NCI-H510A treated with DMSO at 0.1 percent for 48 hours (cell line): ENCODE measurements around the gene PKNOX1.
"Not testable (repeated sequence)": the region's sequence is repeated elsewhere in the genome, so short reads cannot be mapped to it uniquely, and the experiment has no call there.

Source experiments
- DNase-seq: peaks from one replicate; lab custom pipeline; 2025; lab: John Stamatoyannopoulos, UW

PKNOX1 gene

DNA sequence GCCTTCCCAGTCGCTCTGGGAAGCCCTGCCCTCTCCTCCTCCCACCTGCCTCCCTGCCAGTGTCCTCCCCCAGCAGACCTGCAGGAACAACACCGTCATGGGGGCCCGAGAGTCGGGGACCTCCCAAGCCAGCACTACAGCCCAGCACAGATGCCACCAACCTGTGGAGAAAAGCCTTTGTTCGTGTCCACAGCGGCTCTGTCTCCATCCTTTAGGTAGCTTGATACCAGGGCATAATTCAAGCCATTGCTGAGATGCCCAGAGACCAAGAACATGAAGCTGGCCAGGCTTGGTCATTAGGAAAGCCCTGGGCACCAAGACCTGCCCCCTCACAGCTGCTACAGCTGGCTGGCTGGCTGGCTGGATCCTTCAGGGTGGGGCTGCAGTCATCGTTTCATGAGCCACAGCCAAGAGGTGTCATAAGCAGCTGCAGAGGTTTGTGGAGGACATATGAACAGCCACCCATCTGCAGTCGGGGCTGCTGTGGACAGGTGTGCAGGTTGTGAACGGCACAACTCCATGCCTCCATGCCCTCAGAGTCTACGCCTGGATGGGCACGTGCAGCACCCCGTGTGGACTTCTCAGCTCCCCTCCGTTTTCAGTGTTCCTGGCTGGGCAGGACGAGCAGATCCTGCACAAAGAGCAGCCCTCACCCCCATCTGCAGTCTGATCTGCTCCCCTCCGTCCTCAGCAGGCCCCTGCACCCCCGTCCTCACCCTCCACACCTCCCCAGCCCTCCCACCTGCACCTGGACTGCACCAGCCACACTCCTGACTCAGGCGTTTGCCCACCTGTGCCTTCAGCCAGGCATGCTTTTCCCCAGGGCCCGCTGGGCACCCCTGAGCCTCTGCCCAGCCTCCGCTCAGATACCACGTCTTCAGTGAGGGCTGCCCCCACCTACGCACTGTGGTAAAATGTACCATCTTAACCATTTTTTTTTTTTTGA is 71.8 kb downstream of the PKNOX1 start:
- DNase-seq, result not testable (repeated sequence)

DNA sequence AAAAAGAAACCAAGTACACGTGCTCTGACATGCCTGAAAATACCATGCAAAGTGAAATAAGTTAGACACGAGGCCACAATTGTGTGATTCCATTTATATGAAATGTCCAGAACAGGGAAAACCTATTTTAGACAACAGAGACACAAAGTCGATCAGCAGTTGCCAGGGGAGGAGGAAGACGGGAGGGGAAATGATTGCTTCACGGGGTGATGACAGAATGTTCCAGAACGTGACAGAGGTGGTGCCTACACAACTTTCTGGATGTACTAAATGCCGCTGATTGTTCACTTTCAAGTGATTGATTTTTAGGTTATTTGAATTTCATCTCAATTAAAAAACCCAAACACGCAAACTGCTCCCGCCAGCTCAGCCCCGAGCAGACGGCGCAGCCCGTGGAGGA is 78.8 kb downstream of the PKNOX1 start:
- DNase-seq, result not testable (repeated sequence)

DNA sequence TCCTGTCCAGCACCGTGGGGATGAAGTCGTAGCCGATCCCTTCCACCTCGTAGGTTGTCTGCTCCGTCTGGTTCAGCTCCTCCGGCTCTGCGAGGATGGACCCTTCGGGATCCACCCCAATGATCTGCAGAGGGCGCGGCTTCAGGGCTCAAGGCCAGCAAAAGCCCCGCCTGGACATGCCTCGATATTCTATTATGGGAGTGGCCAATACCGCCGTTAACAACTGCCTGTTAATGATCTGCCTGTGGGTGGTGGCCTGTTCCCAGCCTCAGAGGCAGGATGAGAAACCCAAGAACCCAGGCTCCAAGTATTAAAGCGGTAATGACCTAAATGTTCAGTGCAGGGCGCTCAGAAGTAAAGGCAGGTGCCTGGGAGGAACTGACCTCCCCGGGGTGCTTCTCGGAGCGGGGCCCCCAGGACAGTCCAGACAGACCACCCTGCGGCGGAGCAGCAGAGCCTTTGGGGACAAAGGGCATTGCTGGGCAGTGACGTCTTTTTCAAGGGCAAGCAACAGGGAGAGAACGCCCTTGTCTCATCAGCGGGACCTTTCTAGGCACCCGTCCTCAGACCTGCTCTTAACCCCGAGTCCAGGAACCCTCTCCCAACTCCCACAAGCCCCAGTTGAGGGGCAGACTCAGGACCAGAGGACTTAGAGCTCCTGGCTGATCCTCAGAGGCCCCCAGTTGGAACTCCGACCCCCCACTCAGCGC is 88.7 kb downstream of the PKNOX1 start:
- not testable (repeated sequence) for DNase-seq

DNA sequence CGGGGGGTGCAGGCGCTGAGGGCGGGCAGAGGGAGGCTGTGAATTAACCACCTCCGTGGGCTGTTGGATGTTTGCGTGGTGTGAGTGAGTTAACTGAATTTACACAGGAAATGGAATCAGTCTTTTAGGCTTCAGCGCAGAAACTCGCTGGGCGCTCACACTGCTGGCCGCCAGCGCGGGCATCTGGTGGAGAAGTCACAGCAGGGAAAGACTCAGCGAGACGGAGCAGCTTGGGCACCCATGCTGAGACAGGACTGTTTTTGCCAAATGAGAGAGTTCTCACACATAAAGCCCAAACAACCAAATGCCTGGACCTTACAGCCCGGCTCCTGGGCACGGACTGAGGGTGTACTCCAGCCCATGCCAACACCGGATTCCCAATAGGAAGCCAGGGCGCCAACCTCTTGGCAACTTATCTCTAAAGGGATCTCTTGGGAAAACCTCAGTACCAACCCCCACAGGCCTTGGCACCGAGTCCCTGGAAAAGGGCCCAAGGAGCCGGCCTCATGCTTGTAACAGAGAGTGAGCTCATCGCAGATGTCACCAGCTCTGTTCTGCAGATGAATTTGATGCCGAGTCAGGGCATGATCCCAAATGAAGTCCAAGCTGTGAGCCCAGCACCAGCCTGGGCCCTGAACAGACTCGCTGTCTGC is 90.0 kb downstream of the PKNOX1 start:
- DNase-seq, result not testable (repeated sequence)

DNA sequence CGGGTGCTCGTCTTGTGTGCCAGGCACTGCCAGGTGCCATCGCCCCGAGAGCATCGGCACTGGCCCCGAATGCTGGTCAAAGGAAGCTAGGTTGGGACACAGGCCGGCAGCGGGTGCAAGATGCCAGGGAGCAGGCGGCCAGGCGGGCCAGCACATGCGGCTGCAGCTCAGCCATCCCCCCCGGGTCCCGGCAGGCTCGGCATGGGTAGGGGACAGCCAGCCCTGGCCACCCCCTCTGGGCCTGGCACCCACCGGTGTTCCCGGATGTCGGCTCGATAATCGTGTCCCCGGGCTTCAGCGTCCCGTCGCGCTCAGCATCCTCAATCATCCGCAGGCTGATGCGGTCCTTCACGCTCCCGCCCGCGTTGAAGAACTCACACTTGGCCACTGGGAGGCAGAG is 91.6 kb downstream of the PKNOX1 start:
- not testable (repeated sequence) for DNase-seq

DNA sequence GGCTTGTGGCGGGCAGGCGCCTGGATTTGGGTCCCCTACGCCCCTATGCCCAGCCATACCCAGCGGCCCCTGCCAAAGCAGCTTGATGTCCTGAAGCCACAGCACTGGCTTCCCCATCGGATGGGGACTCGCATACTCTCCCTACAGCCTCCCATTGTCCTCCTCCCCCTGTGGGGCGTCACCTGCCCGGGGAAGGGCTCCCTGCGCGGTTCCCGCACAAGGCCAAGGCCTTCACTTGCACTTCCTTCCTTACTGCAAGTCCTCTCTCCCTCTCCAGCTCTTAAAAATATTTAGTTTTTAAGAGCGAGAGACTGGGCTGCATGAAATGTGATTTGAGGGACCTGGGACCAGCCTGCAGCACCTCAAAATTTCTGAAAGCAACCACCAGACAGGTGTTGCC is 92.3 kb downstream of the PKNOX1 start:
- not testable (repeated sequence) for DNase-seq

DNA sequence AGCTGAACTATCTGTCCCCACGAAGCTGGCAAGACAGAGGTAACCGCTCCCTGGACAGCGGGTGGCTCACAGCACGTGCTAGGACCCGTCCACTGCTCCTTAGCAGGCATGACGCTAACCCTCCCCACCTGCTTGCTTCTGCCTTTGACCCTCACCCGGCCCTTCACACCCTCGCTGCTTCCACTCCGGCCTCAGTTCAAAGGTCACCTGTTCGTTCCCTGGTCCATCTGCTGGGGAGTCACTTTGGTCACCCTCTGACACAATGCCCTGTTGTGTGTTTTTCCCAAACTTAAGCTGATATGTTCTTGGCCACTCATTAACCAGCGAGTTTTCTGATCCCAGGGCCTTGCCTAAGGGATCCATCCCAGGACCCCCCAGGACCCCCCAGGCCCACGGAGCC is 93.7 kb downstream of the PKNOX1 start:
- not testable (repeated sequence) for DNase-seq

DNA sequence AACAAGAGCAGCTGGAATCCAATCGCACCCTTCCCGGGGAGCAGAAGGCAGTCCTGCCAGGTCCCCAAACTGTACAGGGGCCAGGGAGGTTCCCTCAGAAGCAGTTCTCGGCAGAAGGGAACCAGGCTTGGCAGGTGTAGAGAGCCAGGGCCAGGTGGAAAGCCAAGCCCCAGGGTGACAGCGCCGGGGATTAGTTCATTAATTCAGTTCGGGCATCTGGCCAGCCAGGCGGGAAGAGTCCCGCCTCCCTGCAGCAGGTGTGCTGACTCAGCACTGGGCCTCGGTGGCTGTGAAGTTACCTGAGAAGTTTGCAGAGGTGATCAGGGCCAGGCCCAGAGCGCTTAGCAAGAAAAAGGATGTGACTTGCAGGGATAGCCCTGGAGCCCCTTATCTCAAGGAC is 95.3 kb downstream of the PKNOX1 start:
- DNase-seq, result not testable (repeated sequence)

DNA sequence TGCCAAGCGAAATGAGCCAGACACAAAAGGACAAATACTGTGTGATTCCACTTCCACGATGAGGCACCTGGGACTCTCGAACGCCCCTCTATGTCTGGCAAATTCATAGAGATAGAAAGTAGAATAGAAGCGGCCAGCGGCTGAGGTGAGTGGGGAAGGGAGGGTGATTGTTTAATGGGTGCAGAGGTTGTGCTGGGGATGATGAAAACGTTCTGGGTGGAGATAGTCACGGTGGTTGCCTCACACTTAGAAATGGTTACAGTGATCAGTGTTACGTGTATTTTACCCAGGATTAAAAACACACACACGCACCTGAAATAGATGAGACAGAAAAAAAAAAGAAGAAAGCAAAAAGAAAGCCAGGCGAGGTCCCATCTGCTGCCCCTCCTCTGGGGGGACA is 98.4 kb downstream of the PKNOX1 start:
- not testable (repeated sequence) for DNase-seq

DNA sequence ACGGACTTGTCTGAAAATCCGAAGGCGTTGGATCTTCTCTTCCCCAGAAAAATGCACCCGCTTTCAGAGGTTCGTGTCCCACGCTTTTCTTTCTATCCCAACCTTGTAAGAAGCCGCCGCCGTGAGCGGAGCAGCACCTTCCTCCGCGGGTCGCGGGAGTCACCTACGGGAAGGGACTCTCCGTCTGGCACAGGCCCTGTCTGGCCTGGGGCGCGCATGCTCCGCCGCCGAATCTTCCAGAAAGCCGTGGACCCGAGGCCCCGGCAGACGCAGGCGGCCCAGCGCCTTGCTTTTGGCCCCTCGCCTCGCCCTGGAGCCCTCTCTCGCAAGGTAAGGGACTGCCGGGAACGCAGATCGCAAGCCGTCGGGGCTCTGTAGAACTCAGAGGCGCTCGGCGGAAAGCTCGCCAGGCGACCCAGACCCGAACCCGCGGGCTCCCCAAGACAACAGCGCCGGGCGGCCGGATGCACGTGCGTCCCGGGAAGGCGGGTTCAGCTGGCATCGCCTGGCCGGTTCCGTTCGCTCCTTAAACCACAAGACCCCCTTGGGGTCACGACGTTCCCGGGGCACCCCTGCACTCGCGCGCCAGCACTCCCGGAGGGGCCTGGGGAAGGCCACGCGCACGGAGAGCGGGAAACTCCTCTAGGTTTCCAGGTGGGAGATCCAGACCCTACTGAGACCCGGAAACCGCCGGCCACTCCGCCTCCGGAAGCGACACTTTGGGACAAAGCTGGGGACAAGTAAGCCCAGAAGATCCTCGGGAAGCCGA is 100.2 kb downstream of the PKNOX1 start:
- DNase-seq, result not testable (repeated sequence)

DNA sequence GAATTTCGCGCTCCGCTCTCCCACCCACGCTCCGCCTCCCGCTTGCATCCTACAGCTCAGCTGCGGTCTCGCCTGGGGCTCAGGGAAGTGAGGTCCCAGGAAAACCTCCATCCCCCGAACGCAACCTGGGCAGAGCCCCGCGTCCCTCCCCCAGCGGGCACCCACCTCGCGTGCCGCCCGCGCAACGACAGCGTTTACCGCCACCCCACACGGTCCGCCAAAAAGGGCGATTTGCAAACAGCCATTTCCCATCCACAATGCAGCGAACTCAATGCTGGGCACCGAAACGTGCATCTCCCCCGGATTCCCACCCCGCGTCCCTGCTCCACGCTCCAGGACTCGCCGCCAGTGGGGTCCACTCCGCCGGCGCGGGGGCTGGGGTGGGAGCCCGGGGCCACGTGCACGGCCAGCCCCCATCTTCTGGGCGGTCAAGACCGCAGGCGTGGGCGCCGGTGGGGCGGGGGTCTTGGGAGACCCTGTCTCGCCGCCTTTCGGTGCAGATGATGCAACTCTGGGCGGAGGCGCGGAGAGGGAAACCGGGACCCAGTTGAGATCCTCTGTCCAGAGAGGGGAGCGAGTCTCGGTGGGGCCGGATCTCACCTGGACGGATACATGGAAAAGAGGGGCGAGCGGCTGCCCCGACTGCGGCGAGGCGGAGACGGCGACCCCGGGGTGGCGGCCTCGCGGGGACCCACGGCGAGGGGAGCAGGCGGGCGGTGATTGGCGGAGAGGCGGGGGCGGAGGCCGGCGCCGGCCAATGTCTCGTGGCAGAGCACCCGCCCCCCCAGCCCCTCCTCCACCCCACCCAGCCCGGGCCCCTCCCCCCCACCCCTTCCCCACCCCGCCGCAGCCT is 101.0 kb downstream of the PKNOX1 start, which contains the start of gene CBS:
TSS of gene CBS (minus strand) at position 666 of the 853 bp plus-strand sequence. CDS start 3,642 bp downstream, outside the sequence.
- DNase-seq, result not testable (repeated sequence)

DNA sequence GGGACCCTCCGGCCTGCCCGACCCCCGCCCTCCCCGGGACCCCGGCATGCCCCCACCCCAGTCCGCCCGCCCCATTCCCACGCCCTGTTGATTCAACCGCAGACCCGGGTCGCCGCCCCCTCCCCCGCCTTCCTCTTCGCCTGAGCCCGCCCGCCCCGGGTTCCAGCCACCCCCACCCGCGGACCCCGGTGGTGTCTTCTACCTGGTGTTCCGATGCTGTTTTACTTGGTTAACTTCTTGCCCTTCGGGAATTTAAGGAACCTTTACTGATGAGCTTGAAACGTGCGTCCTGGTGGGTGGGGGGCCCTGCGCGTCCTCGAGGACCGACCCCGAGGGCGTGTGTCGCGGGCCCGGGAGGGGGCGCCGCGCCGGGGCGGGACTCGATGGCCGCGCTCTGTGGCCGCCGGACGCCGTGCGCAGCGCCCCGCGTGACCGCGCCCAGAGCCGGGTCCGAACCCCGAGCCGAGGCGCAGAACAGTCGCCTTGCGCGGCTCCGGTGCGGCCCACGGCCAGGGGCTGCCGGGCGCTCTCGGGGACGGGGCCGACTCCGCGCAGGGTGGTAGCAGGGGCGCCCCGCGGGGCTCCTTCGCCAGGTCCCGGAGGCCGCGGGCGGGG is 101.8 kb downstream of the PKNOX1 start:
- DNase-seq, result not testable (repeated sequence)

DNA sequence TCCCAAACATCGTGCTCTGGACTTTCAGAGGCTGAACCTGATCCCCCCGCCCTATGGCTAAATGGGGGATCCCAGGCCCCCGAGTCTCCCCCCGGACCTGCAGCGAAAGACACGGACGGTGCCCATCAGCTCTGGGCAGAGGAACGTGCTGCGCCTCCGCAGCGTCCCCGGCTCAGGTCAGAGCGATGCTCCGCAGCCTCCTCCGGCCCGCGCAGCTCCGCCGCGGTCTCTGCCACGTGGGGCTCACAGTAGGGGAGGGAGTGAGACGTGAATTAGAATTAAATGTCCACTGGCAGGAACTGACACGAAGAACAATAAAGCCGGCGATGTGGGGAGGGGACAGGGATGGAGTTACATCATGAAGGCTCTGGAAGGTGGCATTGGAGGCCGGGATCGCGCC is 102.3 kb downstream of the PKNOX1 start:
- not testable (repeated sequence) for DNase-seq

DNA sequence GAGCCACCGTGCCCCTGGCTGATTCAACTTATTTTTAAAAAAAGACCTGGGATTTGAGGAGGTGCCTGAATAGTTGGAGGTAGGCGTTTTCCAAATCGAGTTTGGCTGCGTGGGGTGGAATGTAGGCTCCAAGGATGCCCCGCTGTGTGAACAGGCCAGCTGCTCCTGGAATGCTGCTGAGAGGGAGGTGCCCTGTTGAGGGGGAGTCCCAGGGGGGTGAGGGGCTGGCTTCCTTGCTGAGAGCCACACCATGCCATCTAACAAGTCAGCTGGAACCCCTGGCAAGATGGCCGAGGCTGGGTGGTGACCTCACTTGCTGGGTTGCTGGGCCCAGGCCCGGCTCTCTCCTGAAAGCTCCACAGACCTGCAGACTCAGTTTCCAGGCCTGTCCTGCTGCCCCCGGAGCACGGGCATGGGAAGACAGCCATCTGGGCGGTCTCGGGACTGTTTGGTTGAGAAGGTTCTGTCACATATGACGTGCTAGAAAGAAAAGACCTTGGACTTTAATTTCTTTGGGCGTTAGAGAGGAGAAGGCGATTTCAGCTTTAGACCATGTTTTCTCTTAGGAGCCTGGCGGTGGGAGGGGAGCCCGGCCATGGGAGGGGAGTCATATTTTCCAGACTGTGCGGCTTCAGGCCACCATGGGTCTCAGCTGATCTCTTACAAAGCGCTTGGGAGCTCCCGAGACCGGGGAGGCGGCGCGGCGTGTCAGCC is 108.4 kb downstream of the PKNOX1 start:
- not testable (repeated sequence) for DNase-seq
